Hepatocyte (in vitro differentiated cells): Measurements from ENCODE around the gene HAGH. TPM values are rescaled to one million over a fixed set of nuclear protein-coding genes. Genes with fewer than 3 reads are reported as not detected.

Experiments
- DNase-seq: peaks from one replicate; pipeline ENCODE4 v3.0.0-alpha.2; 2016; ENCODE audit warnings: low spot score
- H2AFZ ChIP-seq: fragments of 200-600 bp; sonication (generic); 2 replicates; pipeline ENCODE4 v1.6.0; 2016; ENCODE audit warnings: antibody characterized with exemption, mild to moderate bottlenecking
- H3K27ac ChIP-seq: fragments of 200-600 bp; sonication (generic); 2 replicates; pipeline ENCODE4 v1.5.1; 2016; ENCODE audit warnings: mild to moderate bottlenecking
- H3K27me3 ChIP-seq: fragments of 200-600 bp; sonication (generic); 2 replicates; pipeline ENCODE4 v1.6.1; 2016
- H3K36me3 ChIP-seq: fragments of 200-600 bp; sonication (generic); replicated peaks from 2 replicates; pipeline ENCODE4 v1.5.1; 2016; ENCODE audit warnings: low read depth; ENCODE audit not compliant: insufficient read depth
- H3K4me1 ChIP-seq: fragments of 200-600 bp; sonication (generic); 2 replicates; pipeline ENCODE4 v1.5.1; 2016; ENCODE audit warnings: mild to moderate bottlenecking, moderate library complexity; ENCODE audit not compliant: insufficient read depth
- H3K4me2 ChIP-seq: fragments of 200-600 bp; sonication (generic); 2 replicates; pipeline ENCODE4 v1.6.0; 2016
- H3K4me3 ChIP-seq: fragments of 200-600 bp; sonication (generic); 2 replicates; pipeline ENCODE4 v1.5.1; 2016; ENCODE audit warnings: mild to moderate bottlenecking
- H3K79me2 ChIP-seq: fragments of 200-600 bp; sonication (generic); 2 replicates; pipeline ENCODE4 v1.6.0; 2017; ENCODE audit warnings: mild to moderate bottlenecking
- H3K9me2 ChIP-seq: fragments of 200-600 bp; sonication (generic); replicated peaks from 2 replicates; pipeline ENCODE4 v1.6.0; 2017; ENCODE audit warnings: mild to moderate bottlenecking; ENCODE audit not compliant: insufficient read depth
- H3K9me3 ChIP-seq: fragments of 200-600 bp; sonication (generic); 2 replicates; pipeline ENCODE4 v1.5.1; 2016; ENCODE audit warnings: low read depth, mild to moderate bottlenecking
- H4K20me1 ChIP-seq: fragments of 200-600 bp; sonication (generic); 2 replicates; pipeline ENCODE4 v1.6.0; 2016; ENCODE audit warnings: mild to moderate bottlenecking; ENCODE audit not compliant: insufficient read depth, poor library complexity, severe bottlenecking
- CTCF ChIP-seq: fragments of 200-600 bp; sonication (generic); IDR thresholded peaks from 2 replicates; pipeline ENCODE4 v1.5.1; 2016; ENCODE audit warnings: antibody characterized with exemption, mild to moderate bottlenecking; ENCODE audit not compliant: poor library complexity
- EZH2 ChIP-seq: fragments of 200-600 bp; sonication (generic); IDR thresholded peaks from 2 replicates; pipeline ENCODE4 v1.6.1; 2016; ENCODE audit warnings: antibody characterized with exemption, mild to moderate bottlenecking, borderline replicate concordance
- EZH2phosphoT487 ChIP-seq: fragments of 200-600 bp; sonication (generic); IDR thresholded peaks from one replicate; pipeline ENCODE4 v1.6.1; 2018; ENCODE audit warnings: antibody characterized with exemption, mild to moderate bottlenecking, low read depth, moderate library complexity; ENCODE audit not compliant: unreplicated experiment, severe bottlenecking
- WGBS: methylation state at CpG from one replicate; pipeline ENCODE4 v1.1.6; 2016; ENCODE audit warnings: low lambda C conversion rate; ENCODE audit errors: missing lambda C conversion rate; 5-methylcytosine and 5-hydroxymethylcytosine counted together
- polyA plus RNA-seq: library from polyadenylated mRNA; unstranded; fragments of >200 nt; fragmentation: Nextera tagmentation; extraction: Ambion mirVana; gene quantifications from 2 replicates; pipeline ENCODE4 v1.2.1, GENCODE V29; 2016
- total RNA-seq: library from RNA; depleted of rRNA; stranded (reverse); fragments of >200 nt; gene quantifications from 2 replicates; pipeline ENCODE4 v1.2.3, GENCODE V29; 2014

HAGH gene
- total and polyA plus RNA-seq, 2 experiments from 2014 or later: 55.6 to 113 TPM

- H3K79me2 ChIP-seq: peaks cover 3% of the 10 kb centered on the region
Observed at GRCh38 chr16:1817716-1818115, 8.9 kb downstream of the HAGH start.

GRCh38 chr16:1817276-1817589 lies 9.4 kb downstream of the HAGH start:
- H3K4me3 ChIP-seq: no peak overlapping the region
- H3K4me2 ChIP-seq: no peak overlapping the region
- H3K9me3 ChIP-seq: no peaks in the 10 kb centered on the region
- no peaks in the 10 kb centered on the region for H3K27me3 ChIP-seq
- no peaks in the 10 kb centered on the region for H3K79me2 ChIP-seq
- 99% methylated on average over 9 of the region's 9 CpGs for WGBS
- no peaks in the 10 kb centered on the region for H3K9me2 ChIP-seq
- no peaks in the 10 kb centered on the region for H3K4me1 ChIP-seq
- H3K36me3 ChIP-seq: no peaks in the 10 kb centered on the region
- H3K27ac ChIP-seq: no peak overlapping the region
- TF ChIP-seq EZH2phosphoT487 (no peak), EZH2 (no peak), CTCF (no peak)
- DNase-seq: no peak
- H4K20me1 ChIP-seq: peaks cover 3% of the 10 kb centered on the region
- no peak overlapping the region for H2AFZ ChIP-seq

More at GRCh38 chr16:1817716-1818115, 8.9 kb downstream of the HAGH start:
- Histone ChIP-seq H3K9me2 (no peaks in the 10 kb centered on the region), H3K27me3 (no peaks in the 10 kb centered on the region), H2AFZ (no peak overlapping the region), H3K27ac (no peak overlapping the region), H3K4me2 (no peak overlapping the region), H3K4me3 (no peak overlapping the region), H3K36me3 (no peaks in the 10 kb centered on the region), H3K4me1 (no peaks in the 10 kb centered on the region), H4K20me1 (peaks cover 3% of the 10 kb centered on the region), H3K9me3 (no peaks in the 10 kb centered on the region)
- DNase-seq: no peak
- no peak for TF ChIP-seq EZH2phosphoT487
- no peak for TF ChIP-seq EZH2
- TF ChIP-seq CTCF: no peak
- over 99% methylated on average over 16 of the region's 17 CpGs for WGBS

GRCh38 chr16:1816396-1817275 lies 10.0 kb downstream of the HAGH start:
- TF ChIP-seq EZH2: no peak
- Histone ChIP-seq H3K9me2 (no peaks in the 10 kb centered on the region), H3K4me2 (no peak overlapping the region), H4K20me1 (peaks cover 3% of the 10 kb centered on the region), H3K4me1 (no peaks in the 10 kb centered on the region), H3K27me3 (no peaks in the 10 kb centered on the region), H3K36me3 (no peaks in the 10 kb centered on the region), H3K27ac (no peak overlapping the region), H2AFZ (no peak overlapping the region), H3K79me2 (no peaks in the 10 kb centered on the region), H3K9me3 (no peaks in the 10 kb centered on the region), H3K4me3 (no peak overlapping the region)
- WGBS: 97% methylated on average over 35 of the region's 40 CpGs
- DNase-seq: no peak

GRCh38 chr16:1815461-1815860 lies 11.2 kb downstream of the HAGH start:
- no peak overlapping the region for H3K27ac ChIP-seq
- H3K9me2 ChIP-seq: no peaks in the 10 kb centered on the region
- H3K4me3 ChIP-seq: no peak overlapping the region
- H3K27me3 ChIP-seq: no peaks in the 10 kb centered on the region
- TF ChIP-seq EZH2 (no peak), EZH2phosphoT487 (no peak)
- H3K79me2 ChIP-seq: no peaks in the 10 kb centered on the region
- H3K36me3 ChIP-seq: no peaks in the 10 kb centered on the region
- DNase-seq: no peak
- H4K20me1 ChIP-seq: peaks cover 3% of the 10 kb centered on the region
- WGBS: 92% methylated on average over 11 of the region's 11 CpGs
- H2AFZ ChIP-seq: no peak overlapping the region
- H3K9me3 ChIP-seq: no peaks in the 10 kb centered on the region
- no peak overlapping the region for H3K4me2 ChIP-seq
- no peaks in the 10 kb centered on the region for H3K4me1 ChIP-seq
